GM12874 (cell line): ENCODE data around the gene GM2A.

ENCODE experiments used
- TF ChIP-seq, protein P1 (sequence below): IDR thresholded peaks from 2 replicates; pipeline ENCODE4 v1.5.1; 2011; ENCODE audit warnings: low read depth, mild to moderate bottlenecking, control low read depth, low read length, moderate library complexity; ENCODE audit not compliant: insufficient read depth

Gene GM2A

GRCh38 chr5:151215546-151215880, 37.5 kb upstream of the GM2A start:
- TF ChIP-seq, protein P1, sequence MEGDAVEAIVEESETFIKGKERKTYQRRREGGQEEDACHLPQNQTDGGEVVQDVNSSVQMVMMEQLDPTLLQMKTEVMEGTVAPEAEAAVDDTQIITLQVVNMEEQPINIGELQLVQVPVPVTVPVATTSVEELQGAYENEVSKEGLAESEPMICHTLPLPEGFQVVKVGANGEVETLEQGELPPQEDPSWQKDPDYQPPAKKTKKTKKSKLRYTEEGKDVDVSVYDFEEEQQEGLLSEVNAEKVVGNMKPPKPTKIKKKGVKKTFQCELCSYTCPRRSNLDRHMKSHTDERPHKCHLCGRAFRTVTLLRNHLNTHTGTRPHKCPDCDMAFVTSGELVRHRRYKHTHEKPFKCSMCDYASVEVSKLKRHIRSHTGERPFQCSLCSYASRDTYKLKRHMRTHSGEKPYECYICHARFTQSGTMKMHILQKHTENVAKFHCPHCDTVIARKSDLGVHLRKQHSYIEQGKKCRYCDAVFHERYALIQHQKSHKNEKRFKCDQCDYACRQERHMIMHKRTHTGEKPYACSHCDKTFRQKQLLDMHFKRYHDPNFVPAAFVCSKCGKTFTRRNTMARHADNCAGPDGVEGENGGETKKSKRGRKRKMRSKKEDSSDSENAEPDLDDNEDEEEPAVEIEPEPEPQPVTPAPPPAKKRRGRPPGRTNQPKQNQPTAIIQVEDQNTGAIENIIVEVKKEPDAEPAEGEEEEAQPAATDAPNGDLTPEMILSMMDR = no peak

- TF ChIP-seq, protein P1 = no peak
These were observed 36.2 kb upstream of the GM2A start for GRCh38 chr5:151216781-151217180.

DNA sequence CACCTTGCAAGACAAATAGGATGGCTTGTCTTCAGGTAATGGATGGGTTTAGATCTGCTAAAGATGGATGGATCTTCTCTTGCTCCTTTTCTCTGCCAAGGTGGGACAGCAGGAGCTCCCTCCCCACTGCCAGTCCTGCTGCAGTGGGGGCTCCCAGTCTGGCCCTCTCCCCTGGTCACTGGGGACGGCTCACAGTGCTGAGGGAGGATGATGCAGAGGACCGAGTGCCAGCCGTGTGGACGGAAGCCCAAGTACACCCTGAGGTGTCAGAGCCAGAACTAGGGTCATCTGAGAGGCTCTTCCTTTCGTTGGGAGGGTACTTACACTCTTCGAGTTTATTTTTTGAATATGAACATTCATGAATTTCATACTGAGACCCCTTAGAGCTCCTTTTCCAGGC, 34.8 kb upstream of the GM2A start:
- TF ChIP-seq, protein P1 = no peak

DNA sequence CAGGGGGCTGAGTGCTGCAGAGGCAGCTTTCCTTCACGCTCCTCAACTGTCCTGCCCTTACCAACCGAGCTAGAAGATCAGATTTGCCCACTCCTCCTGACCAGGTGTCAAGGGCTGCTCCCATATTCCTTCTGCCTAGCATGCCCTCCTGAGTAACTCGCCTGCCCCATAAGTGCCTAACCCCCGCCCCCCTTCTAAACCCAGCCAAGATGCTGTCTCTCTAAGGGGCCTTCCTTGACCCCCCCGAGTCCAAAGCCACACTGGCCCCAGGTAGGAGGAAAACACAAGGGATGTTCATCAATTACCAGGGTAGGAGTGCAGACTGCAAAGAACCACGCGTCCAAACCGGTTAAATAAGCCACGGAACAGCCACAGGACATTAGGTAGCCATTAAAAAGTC, 33.8 kb upstream of the GM2A start:
- TF ChIP-seq, protein P1 = no peak

DNA sequence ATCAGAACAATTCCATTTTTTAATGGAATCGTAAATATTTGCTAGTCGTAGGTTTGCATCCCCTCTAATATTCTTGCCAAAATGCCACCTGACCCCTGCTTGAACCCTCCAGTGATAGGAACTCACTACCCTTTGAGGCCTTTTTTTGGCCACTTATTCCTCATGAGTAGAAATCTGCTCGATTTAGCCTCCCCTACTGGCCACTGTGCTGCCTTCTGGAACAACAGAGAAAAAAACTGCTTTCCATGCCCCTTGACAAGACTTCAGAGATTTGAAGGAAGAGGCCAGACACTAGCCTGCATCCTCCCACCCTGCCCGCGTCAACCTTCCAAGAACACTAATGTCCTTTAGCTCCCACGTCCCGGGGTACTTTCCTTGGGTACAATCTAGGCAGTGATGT, 33.2 kb upstream of the GM2A start:
- TF ChIP-seq, protein P1 = peak; percentile 37; the same call in 1 of the 2 replicates

- TF ChIP-seq, protein P1 = no peak
These were observed 31.4 kb upstream of the GM2A start for GRCh38 chr5:151221574-151221973.

GRCh38 chr5:151222054-151222789, 30.8 kb upstream of the GM2A start:
- TF ChIP-seq, protein P1 = no peak
